Thymus (tissue), 11 donors: ENCODE results near the gene DTNBP1. TPM values are rescaled to one million over a fixed set of nuclear protein-coding genes. Genes with fewer than 3 reads are reported as not detected.

ENCODE experiments used
- DNase-seq, 9 donors: peaks; one replicate each; pipeline ENCODE4 v3.0.0-alpha.2; 2013; ENCODE audit warnings: low spot score in 9 of 9, low read depth in 6 of 9, missing footprints in 1 of 9
- H3K27ac ChIP-seq, 2 donors: one replicate each; pipeline ENCODE4 v1.5.1; 2013; ENCODE audit warnings: control low read depth in 1 of 2, low read depth in 1 of 2, low read length in 1 of 2, mild to moderate bottlenecking in 1 of 2, moderate library complexity in 1 of 2
- H3K27me3 ChIP-seq, 2 donors: one replicate each; pipeline ENCODE4 v1.5.1; 2013; ENCODE audit warnings: low read length in 1 of 2; ENCODE audit not compliant: control insufficient read depth in 2 of 2, insufficient read depth in 1 of 2
- H3K36me3 ChIP-seq, 2 donors: one replicate each; pipeline ENCODE4 v1.5.1; 2013; ENCODE audit warnings: low read length in 1 of 2, mild to moderate bottlenecking in 1 of 2, moderate library complexity in 1 of 2; ENCODE audit not compliant: control insufficient read depth in 2 of 2, insufficient read depth in 2 of 2
- H3K4me1 ChIP-seq, 2 donors: one replicate each; pipeline ENCODE4 v1.5.1; 2013; ENCODE audit warnings: low read length in 2 of 2; ENCODE audit not compliant: control insufficient read depth in 2 of 2, insufficient read depth in 2 of 2
- H3K4me3 ChIP-seq, 2 donors: one replicate each; pipeline ENCODE4 v1.5.1; 2013; ENCODE audit warnings: low read length in 2 of 2, control low read depth in 1 of 2, mild to moderate bottlenecking in 1 of 2
- H3K9me3 ChIP-seq, 2 donors: one replicate each; pipeline ENCODE4 v1.5.1; 2013; ENCODE audit warnings: low read length in 1 of 2, mild to moderate bottlenecking in 1 of 2; ENCODE audit not compliant: control insufficient read depth in 2 of 2, insufficient read depth in 1 of 2
- WGBS: extraction: QIAGEN DNeasy Blood & Tissue Kit; methylation state at CpG from one replicate; pipeline ENCODE4 v1.1.7; 2013; 5-methylcytosine and 5-hydroxymethylcytosine counted together
- polyA plus RNA-seq: library from polyadenylated mRNA; stranded (reverse); fragments of 200-250 nt; gene quantifications from one replicate; pipeline ENCODE4 v1.2.3, GENCODE V29; 2013
- total RNA-seq: library from RNA; stranded (reverse); fragments of 120-200 nt; gene quantifications from one replicate; pipeline ENCODE4 v1.2.4, GENCODE V29; 2013
- donor health status: healthy.

The DTNBP1 gene
- total and polyA plus RNA-seq, 2 donors, result 8.0 to 29.7 TPM

- Histone ChIP-seq H3K27ac (no peak overlapping the region), H3K4me3 (no peak overlapping the region), H3K9me3 (no peaks in the 10 kb centered on the region), H3K27me3 (no peaks in the 10 kb centered on the region), H3K36me3 (peaks cover 16 to 28% of the 10 kb centered on the region in 2 donors), H3K4me1 (peaks cover 5 to 32% of the 10 kb centered on the region in 2 donors)
- no peak for DNase-seq
- whole genome bisulfite sequencing, result 60% methylated on average over 5 of the region's 5 CpGs
These were observed 185.1 kb downstream of the DTNBP1 start for GRCh38 chr6:15477746-15478145.

- Histone ChIP-seq H3K27me3 (no peaks in the 10 kb centered on the region), H3K4me1 (peaks cover 2 to 29% of the 10 kb centered on the region in 2 donors), H3K9me3 (no peaks in the 10 kb centered on the region), H3K4me3 (no peak overlapping the region), H3K27ac (no peak overlapping the region), H3K36me3 (peaks cover 24 to 36% of the 10 kb centered on the region in 2 donors)
- DNase-seq, result no peak
- 72% methylated on average over 7 of the region's 7 CpGs for WGBS
These were observed 186.0 kb downstream of the DTNBP1 start for GRCh38 chr6:15476631-15477380.

- WGBS, result 89% methylated on average over 4 of the region's 4 CpGs
- peaks cover 0 to 24% of the 10 kb centered on the region in 2 donors for H3K4me1 ChIP-seq
- no peaks in the 10 kb centered on the region for H3K27me3 ChIP-seq
- no peak for DNase-seq
- no peaks in the 10 kb centered on the region for H3K9me3 ChIP-seq
- peaks cover 28 to 44% of the 10 kb centered on the region in 2 donors for H3K36me3 ChIP-seq
- peak overlapping the region; percentile 31 to 61 for H3K27ac ChIP-seq
- H3K4me3 ChIP-seq, result no peak overlapping the region
These were observed 187.0 kb downstream of the DTNBP1 start for GRCh38 chr6:15475872-15476271.

GRCh38 chr6:15475261-15475660 is 187.6 kb downstream of the DTNBP1 start:
- peak in 5 of 9 donors; percentile 46 to 68 (median 55) for DNase-seq
- no peak overlapping the region for H3K4me3 ChIP-seq
- no peaks in the 10 kb centered on the region for H3K9me3 ChIP-seq
- no peaks in the 10 kb centered on the region for H3K27me3 ChIP-seq
- WGBS, result 55% methylated on average over 6 of the region's 6 CpGs
- peaks cover 0 to 24% of the 10 kb centered on the region in 2 donors for H3K4me1 ChIP-seq
- peak overlapping the region in 1 of 2 donors; percentile 61 for H3K27ac ChIP-seq
- H3K36me3 ChIP-seq, result peaks cover 34 to 50% of the 10 kb centered on the region in 2 donors

GRCh38 chr6:15474196-15474595 is 188.6 kb downstream of the DTNBP1 start:
- peaks cover 44 to 59% of the 10 kb centered on the region in 2 donors for H3K36me3 ChIP-seq
- peaks cover 0 to 24% of the 10 kb centered on the region in 2 donors for H3K4me1 ChIP-seq
- no peak for DNase-seq
- H3K27me3 ChIP-seq, result no peaks in the 10 kb centered on the region
- WGBS, result 97% methylated on average over 2 of the region's 2 CpGs
- H3K27ac ChIP-seq, result no peak overlapping the region
- H3K9me3 ChIP-seq, result no peaks in the 10 kb centered on the region
- no peak overlapping the region for H3K4me3 ChIP-seq

- H3K27me3 ChIP-seq, result no peaks in the 10 kb centered on the region
- H3K36me3 ChIP-seq, result peaks cover 47 to 62% of the 10 kb centered on the region in 2 donors
- H3K9me3 ChIP-seq, result no peaks in the 10 kb centered on the region
- no peak overlapping the region for H3K4me3 ChIP-seq
- H3K27ac ChIP-seq, result peak overlapping the region in 1 of 2 donors; percentile 45
- DNase-seq, result no peak
- H3K4me1 ChIP-seq, result peaks cover 0 to 24% of the 10 kb centered on the region in 2 donors
- WGBS, result 95% methylated on average over 6 of the region's 6 CpGs
These were observed 189.1 kb downstream of the DTNBP1 start for GRCh38 chr6:15473741-15474161.

- peaks cover 0 to 24% of the 10 kb centered on the region in 2 donors for H3K4me1 ChIP-seq
- WGBS, result 82% methylated on average over 7 of the region's 7 CpGs
- no peak overlapping the region for H3K4me3 ChIP-seq
- H3K9me3 ChIP-seq, result no peaks in the 10 kb centered on the region
- peaks cover 52 to 68% of the 10 kb centered on the region in 2 donors for H3K36me3 ChIP-seq
- DNase-seq, result no peak
- no peak overlapping the region for H3K27ac ChIP-seq
- H3K27me3 ChIP-seq, result no peaks in the 10 kb centered on the region
These were observed 189.7 kb downstream of the DTNBP1 start for GRCh38 chr6:15473174-15473573.
